Panc1 (cell line): ENCODE measurements around the gene ITGB8. TPM values are rescaled to one million over a fixed set of nuclear protein-coding genes. Genes with fewer than 3 reads are reported as not detected.

Experiments used
- ATAC-seq: fragments of 200-7000 bp; cut with Tn5 transposase; 2 replicates; pipeline ENCODE4 v1.9.1; 2020; ENCODE audit warnings: mild to moderate bottlenecking, moderate library complexity
- BruUV-seq: library from RNA; stranded (reverse); fragments of 400-500 nt; replicated peaks from 2 replicates; lab custom pipeline; 2021; lab: Mats Ljungman, UMichigan
- CTCF ChIA-PET: fragments of 300-600 bp; sonication (Branson Sonifier 250); formaldehyde crosslinking; loops from one replicate; lab custom pipeline; 2022; ENCODE audit warnings: antibody characterized with exemption; lab: Charles Lee
- POLR2A ChIA-PET: fragments of 300-600 bp; sonication (Branson Sonifier 250); formaldehyde crosslinking; loops from one replicate; lab custom pipeline; 2022; ENCODE audit warnings: antibody characterized with exemption; lab: Charles Lee
- DNase-seq: peaks from one replicate; pipeline ENCODE4 v3.0.0-alpha.2; 2010; ENCODE audit warnings: low read depth, low spot score
- H3K27ac ChIP-seq: 2 replicates; pipeline ENCODE4 v1.5.1; 2011; ENCODE audit warnings: mild to moderate bottlenecking, low read length, inconsistent platforms
- H3K27me3 ChIP-seq: fragments of 200-500 bp; sonication (Bioruptor generic); 2 replicates; pipeline ENCODE4 v1.6.0; 2014; ENCODE audit warnings: low read length, inconsistent platforms; ENCODE audit not compliant: control insufficient read depth, insufficient read depth
- H3K36me3 ChIP-seq: fragments of 200-500 bp; sonication (Bioruptor generic); 2 replicates; pipeline ENCODE4 v1.5.1; 2014; ENCODE audit warnings: inconsistent platforms, mild to moderate bottlenecking, low read length, moderate library complexity; ENCODE audit not compliant: control insufficient read depth, insufficient read depth
- H3K4me1 ChIP-seq: 2 replicates; pipeline ENCODE4 v1.5.1; 2011; ENCODE audit warnings: inconsistent platforms, mild to moderate bottlenecking, low read length, moderate library complexity; ENCODE audit not compliant: control insufficient read depth, insufficient read depth
- H3K4me3 ChIP-seq, 2 experiments: 2 replicates each; pipeline ENCODE4 v1.5.1; 2011 to 2012; ENCODE audit warnings: low read depth in 2 of 2, low read length in 2 of 2, mild to moderate bottlenecking in 2 of 2, inconsistent platforms in 1 of 2, moderate library complexity in 1 of 2
- H3K9me3 ChIP-seq: fragments of 200-500 bp; sonication (Bioruptor generic); 2 replicates; pipeline ENCODE4 v1.5.1; 2014; ENCODE audit warnings: low read depth, mild to moderate bottlenecking, inconsistent platforms, low read length, moderate library complexity; ENCODE audit not compliant: control insufficient read depth, insufficient read depth
- CTCF ChIP-seq: fragments of 450-650 bp; IDR thresholded peaks from 2 replicates; pipeline ENCODE4 v1.5.1; 2017; ENCODE audit warnings: mild to moderate bottlenecking
- POLR2AphosphoS5 ChIP-seq: IDR thresholded peaks from 2 replicates; pipeline ENCODE4 v1.6.1; 2012; ENCODE audit warnings: mild to moderate bottlenecking, low read depth, low read length, moderate library complexity
- SIN3A ChIP-seq: IDR thresholded peaks from 2 replicates; pipeline ENCODE4 v1.6.1; 2012; ENCODE audit warnings: low read depth, mild to moderate bottlenecking, low read length, moderate library complexity, borderline replicate concordance; ENCODE audit not compliant: insufficient read depth
- TCF7L2 ChIP-seq: IDR thresholded peaks from 2 replicates; pipeline ENCODE4 v1.6.1; 2011; ENCODE audit warnings: mild to moderate bottlenecking, low read depth, low read length, inconsistent platforms
- in situ Hi-C: cut with HindIII; loops from 2 replicates; pipeline ENCODE4 v1.10.0; 2016; ENCODE audit warnings: low sequenced_read_pairs, low pct_unique_long_range_greater_than_20kb
- intact Hi-C: fragments of 100-400 bp; cut with micrococcal nuclease; formaldehyde crosslinking; loops from one replicate; pipeline ENCODE4 v1.10.0; 2022; ENCODE audit not compliant: unreplicated experiment
- total RNA-seq: library from RNA; stranded (reverse); gene quantifications from one replicate; pipeline ENCODE4 v1.2.1, GENCODE V29; 2021; ENCODE audit not compliant: unreplicated experiment
- TF ChIP-seq, protein P1 (sequence below), 2 experiments: IDR thresholded peaks; 2 replicates each; pipeline ENCODE4 v1.6.1; 2011 to 2012; ENCODE audit warnings: low read depth in 2 of 2, control low read depth in 1 of 2, low read length in 1 of 2, mild to moderate bottlenecking in 1 of 2, moderate library complexity in 1 of 2; ENCODE audit not compliant: insufficient read depth in 1 of 2

Gene ITGB8
- total RNA-seq, 1 experiment from 2014 or later, result 4.9 TPM

GRCh38 chr7:20454202-20454601, 123.5 kb downstream of the ITGB8 start:
- H3K4me1 ChIP-seq, result no peaks in the 10 kb centered on the region
- no peak overlapping the region for H3K27ac ChIP-seq
- intact Hi-C loops (no loop called here), in situ Hi-C loops (no loop called here)
- TF ChIP-seq, protein P1, sequence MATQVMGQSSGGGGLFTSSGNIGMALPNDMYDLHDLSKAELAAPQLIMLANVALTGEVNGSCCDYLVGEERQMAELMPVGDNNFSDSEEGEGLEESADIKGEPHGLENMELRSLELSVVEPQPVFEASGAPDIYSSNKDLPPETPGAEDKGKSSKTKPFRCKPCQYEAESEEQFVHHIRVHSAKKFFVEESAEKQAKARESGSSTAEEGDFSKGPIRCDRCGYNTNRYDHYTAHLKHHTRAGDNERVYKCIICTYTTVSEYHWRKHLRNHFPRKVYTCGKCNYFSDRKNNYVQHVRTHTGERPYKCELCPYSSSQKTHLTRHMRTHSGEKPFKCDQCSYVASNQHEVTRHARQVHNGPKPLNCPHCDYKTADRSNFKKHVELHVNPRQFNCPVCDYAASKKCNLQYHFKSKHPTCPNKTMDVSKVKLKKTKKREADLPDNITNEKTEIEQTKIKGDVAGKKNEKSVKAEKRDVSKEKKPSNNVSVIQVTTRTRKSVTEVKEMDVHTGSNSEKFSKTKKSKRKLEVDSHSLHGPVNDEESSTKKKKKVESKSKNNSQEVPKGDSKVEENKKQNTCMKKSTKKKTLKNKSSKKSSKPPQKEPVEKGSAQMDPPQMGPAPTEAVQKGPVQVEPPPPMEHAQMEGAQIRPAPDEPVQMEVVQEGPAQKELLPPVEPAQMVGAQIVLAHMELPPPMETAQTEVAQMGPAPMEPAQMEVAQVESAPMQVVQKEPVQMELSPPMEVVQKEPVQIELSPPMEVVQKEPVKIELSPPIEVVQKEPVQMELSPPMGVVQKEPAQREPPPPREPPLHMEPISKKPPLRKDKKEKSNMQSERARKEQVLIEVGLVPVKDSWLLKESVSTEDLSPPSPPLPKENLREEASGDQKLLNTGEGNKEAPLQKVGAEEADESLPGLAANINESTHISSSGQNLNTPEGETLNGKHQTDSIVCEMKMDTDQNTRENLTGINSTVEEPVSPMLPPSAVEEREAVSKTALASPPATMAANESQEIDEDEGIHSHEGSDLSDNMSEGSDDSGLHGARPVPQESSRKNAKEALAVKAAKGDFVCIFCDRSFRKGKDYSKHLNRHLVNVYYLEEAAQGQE (IDR thresholded peaks at IDR 0.05; ENCODE audit: insufficient read depth in 1 of 2, low read depth in 2 of 2, low read length in 1 of 2), result no peak
- TF ChIP-seq POLR2AphosphoS5 (no peak), TCF7L2 (no peak), SIN3A (no peak)
- ChIA-PET CTCF (no interaction called here), POLR2A (no interaction called here)
- H3K4me3 ChIP-seq, result no peak overlapping the region
- H3K36me3 ChIP-seq, result no peaks in the 10 kb centered on the region
- no peaks in the 10 kb centered on the region for H3K27me3 ChIP-seq
- DNase-seq (no peak), ATAC-seq (no peak)
- no TSS peak for BruUV-seq
- no peaks in the 10 kb centered on the region for H3K9me3 ChIP-seq

GRCh38 chr7:20456701-20457100, 126.0 kb downstream of the ITGB8 start:
- H3K9me3 ChIP-seq, result no peaks in the 10 kb centered on the region
- ChIA-PET CTCF (interaction anchor here (0.7 kb wide), 1 partner anchor 142 kb away, joined by 3 read pairs; no protein-coding TSS in a partner anchor), POLR2A (no interaction called here)
- intact Hi-C loops, result no loop called here
- no peak for DNase-seq
- TF ChIP-seq TCF7L2 (no peak), CTCF (no peak), SIN3A (no peak)
- TF ChIP-seq, protein P1 (IDR thresholded peaks at IDR 0.05; ENCODE audit: insufficient read depth in 1 of 2, low read depth in 2 of 2, low read length in 1 of 2), result no peak
- no TSS peak for BruUV-seq
- H3K4me1 ChIP-seq, result no peaks in the 10 kb centered on the region
- in situ Hi-C loops, result no loop called here
- no peaks in the 10 kb centered on the region for H3K36me3 ChIP-seq
- no peak for ATAC-seq
- H3K4me3 ChIP-seq, result no peak overlapping the region
- H3K27ac ChIP-seq, result no peak overlapping the region
- H3K27me3 ChIP-seq, result no peaks in the 10 kb centered on the region
